ENCODE results near the gene MYH10.
A peak's percentile ranks its signal among the peaks of the same experiment; 100 is the strongest.

DNA sequence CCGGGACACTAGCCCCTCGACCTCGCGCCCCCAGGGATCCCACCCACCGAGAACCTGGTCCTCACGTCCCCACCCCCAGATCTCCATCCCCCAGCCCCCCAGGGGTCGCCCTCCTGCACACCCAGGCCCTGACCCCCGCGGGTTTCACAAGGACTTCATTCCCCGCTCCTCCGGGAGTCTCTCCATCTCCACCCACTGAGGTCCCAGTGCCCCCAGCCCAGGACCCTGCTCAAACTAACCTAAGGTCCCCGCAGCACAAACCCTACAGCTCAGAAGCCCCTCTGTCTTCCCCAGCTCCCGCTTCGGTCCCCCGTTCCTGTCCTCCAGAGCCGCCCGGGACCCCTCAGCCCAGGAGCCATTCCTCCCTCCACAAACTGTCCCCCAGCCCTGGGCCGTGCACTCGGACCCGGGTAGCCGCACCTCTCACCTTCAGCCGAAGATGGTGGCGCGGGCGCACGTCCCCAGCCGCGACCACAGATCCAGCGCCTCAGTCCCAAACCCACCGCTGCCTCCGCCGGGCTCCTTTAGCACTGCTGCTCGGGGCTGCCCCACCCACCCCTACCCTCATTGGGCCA lies at the start of gene MYH10:
- TF ChIP-seq CTCF (IDR thresholded peaks at IDR 0.05): peak in 2 of 6 experiments; percentile 7 to 37
- peak in 1 of 2 donors; percentile 59 for TF ChIP-seq POLR2AphosphoS5 (IDR thresholded peaks at IDR 0.05)

Data from upper lobe of left lung (tissue), 4 donors.